Prostate gland (tissue), 2 donors: Measurements from ENCODE around the gene RBM33. TPM values are rescaled to one million over a fixed set of nuclear protein-coding genes. Genes with fewer than 3 reads are reported as not detected.

ENCODE experiments used
- DNase-seq: peaks from one replicate; pipeline ENCODE4 v3.0.0-alpha.2; 2019; ENCODE audit warnings: low spot score
- H3K27ac ChIP-seq, 2 donors: fragments of 200-600 bp; sonication (generic); 2 replicates each; pipeline ENCODE4 v1.5.1; 2017 to 2019
- H3K27me3 ChIP-seq: fragments of 200-600 bp; sonication (generic); replicated peaks from 2 replicates; pipeline ENCODE4 v1.5.1; 2019; ENCODE audit not compliant: insufficient read depth
- H3K36me3 ChIP-seq, 2 donors: fragments of 200-600 bp; sonication (generic); 1 replicate in 1 of 2; 2 replicates in 1 of 2; pipeline versions ENCODE4 v1.5.1 to v1.8.1; 2017 to 2019
- H3K4me1 ChIP-seq: fragments of 200-600 bp; sonication (generic); replicated peaks from 2 replicates; pipeline ENCODE4 v1.5.1; 2019
- H3K4me3 ChIP-seq, 2 donors: fragments of 200-600 bp; sonication (generic); 2 replicates each; pipeline ENCODE4 v1.5.1; 2017 to 2019
- H3K9me3 ChIP-seq: fragments of 200-600 bp; sonication (generic); 2 replicates; pipeline ENCODE4 v1.5.1; 2017
- POLR2A ChIP-seq: fragments of 450-650 bp; IDR thresholded peaks from one replicate; pipeline ENCODE4 v1.6.1; 2016; ENCODE audit warnings: antibody characterized with exemption, mild to moderate bottlenecking
- POLR2AphosphoS5 ChIP-seq: sonication (generic); formaldehyde crosslinking; IDR thresholded peaks from one replicate; pipeline ENCODE4 v1.6.1; 2017; ENCODE audit warnings: antibody characterized with exemption
- WGBS: methylation state at CpG from one replicate; pipeline ENCODE4 v1.1.5; 2018; 5-methylcytosine and 5-hydroxymethylcytosine counted together
- intact Hi-C: fragments of 100-400 bp; cut with DNase I; formaldehyde crosslinking; loops from one replicate; pipeline ENCODE4 v1.14.2; 2022
- total RNA-seq, 2 donors: library from RNA; depleted of rRNA; stranded (reverse); fragments of >200 nt; gene quantifications; one replicate each; pipeline ENCODE4 v1.1.0, GENCODE V29; 2016
- TF ChIP-seq, protein P1 (sequence below), 4 experiments: fragments of 200-600 bp in 2 of 4; fragments of 450-650 bp in 2 of 4; sonication (generic) in 2 of 4; IDR thresholded peaks; 1 replicate in 3 of 4; 2 replicates in 1 of 4; pipeline ENCODE4 v1.5.1; 2016 to 2019; ENCODE audit warnings: antibody characterized with exemption in 4 of 4, mild to moderate bottlenecking in 2 of 4, moderate library complexity in 2 of 4

The RBM33 gene
- total RNA-seq, 2 donors from 2014 or later: 33.2 to 82.9 TPM

DNA sequence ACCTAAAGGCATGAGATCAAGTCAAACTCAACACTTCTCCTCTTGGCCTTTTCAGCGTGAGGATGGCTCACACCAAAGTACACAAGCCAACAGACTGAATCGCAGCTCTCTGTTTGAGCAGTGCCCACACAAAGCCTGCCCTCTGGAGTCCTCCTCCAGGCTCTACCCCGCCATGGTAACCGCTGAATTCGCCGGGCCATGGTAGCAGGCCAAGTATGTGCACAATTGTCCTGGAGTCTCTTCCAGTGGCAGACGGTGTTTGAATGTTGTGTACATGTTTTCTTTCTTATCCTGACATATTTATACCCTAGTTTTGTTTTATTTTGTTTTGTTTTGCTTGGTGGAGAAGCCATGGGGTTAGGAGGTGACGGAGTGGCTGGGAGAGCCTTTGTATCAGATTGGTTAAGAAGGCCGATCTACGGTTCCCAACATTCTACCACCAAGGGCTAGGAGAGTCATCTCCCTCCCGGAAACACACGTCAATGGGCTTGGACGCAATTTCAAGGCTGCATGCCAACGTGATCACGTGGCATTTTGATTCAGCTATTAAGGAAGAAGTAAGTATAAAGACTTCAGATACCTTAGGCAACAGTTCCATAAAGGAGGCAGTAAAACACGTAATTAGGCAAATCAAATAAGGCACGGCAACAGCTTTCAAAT is 179.9 kb downstream of the RBM33 start:
- Histone ChIP-seq H3K36me3 (no peaks in the 10 kb centered on the region), H3K4me1 (no peaks in the 10 kb centered on the region), H3K9me3 (no peaks in the 10 kb centered on the region), H3K27ac (no peak overlapping the region), H3K4me3 (no peak overlapping the region), H3K27me3 (no peaks in the 10 kb centered on the region)
- intact Hi-C loops: no loop called here
- 59% methylated on average over 17 of the region's 17 CpGs for WGBS
- DNase-seq: peak; percentile 60
- TF ChIP-seq POLR2AphosphoS5 (peak; percentile 64), POLR2A (peak; percentile 26)
- TF ChIP-seq, protein P1, sequence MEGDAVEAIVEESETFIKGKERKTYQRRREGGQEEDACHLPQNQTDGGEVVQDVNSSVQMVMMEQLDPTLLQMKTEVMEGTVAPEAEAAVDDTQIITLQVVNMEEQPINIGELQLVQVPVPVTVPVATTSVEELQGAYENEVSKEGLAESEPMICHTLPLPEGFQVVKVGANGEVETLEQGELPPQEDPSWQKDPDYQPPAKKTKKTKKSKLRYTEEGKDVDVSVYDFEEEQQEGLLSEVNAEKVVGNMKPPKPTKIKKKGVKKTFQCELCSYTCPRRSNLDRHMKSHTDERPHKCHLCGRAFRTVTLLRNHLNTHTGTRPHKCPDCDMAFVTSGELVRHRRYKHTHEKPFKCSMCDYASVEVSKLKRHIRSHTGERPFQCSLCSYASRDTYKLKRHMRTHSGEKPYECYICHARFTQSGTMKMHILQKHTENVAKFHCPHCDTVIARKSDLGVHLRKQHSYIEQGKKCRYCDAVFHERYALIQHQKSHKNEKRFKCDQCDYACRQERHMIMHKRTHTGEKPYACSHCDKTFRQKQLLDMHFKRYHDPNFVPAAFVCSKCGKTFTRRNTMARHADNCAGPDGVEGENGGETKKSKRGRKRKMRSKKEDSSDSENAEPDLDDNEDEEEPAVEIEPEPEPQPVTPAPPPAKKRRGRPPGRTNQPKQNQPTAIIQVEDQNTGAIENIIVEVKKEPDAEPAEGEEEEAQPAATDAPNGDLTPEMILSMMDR (IDR thresholded peaks at IDR 0.05): no peak

DNA sequence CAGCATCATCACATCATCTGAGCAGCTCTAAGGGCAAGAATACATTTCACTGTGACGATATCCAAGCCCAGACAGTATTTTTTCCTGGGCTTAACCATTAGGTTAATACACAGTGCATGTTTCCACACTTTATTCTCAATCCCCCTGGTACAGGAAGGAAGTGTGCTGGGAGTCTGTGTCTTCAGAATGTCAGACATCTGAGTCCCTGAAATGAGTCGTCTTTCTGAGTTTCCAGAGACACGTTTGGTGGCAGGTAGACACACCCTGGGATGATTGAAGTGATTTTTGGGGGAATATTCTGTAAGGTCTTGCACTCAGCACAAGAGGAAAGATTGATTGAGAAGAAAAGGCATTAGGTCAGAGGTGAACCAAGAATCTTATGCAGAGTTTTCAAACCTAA is 180.9 kb downstream of the RBM33 start:
- TF ChIP-seq POLR2A (no peak), POLR2AphosphoS5 (no peak)
- TF ChIP-seq, protein P1 (IDR thresholded peaks at IDR 0.05): no peak
- no peaks in the 10 kb centered on the region for H3K27me3 ChIP-seq
- no peak overlapping the region for H3K27ac ChIP-seq
- no peaks in the 10 kb centered on the region for H3K9me3 ChIP-seq
- intact Hi-C loops: no loop called here
- no peaks in the 10 kb centered on the region for H3K4me1 ChIP-seq
- 78% methylated on average over 3 of the region's 3 CpGs for WGBS
- no peaks in the 10 kb centered on the region for H3K36me3 ChIP-seq
- no peak overlapping the region for H3K4me3 ChIP-seq
- DNase-seq: no peak

DNA sequence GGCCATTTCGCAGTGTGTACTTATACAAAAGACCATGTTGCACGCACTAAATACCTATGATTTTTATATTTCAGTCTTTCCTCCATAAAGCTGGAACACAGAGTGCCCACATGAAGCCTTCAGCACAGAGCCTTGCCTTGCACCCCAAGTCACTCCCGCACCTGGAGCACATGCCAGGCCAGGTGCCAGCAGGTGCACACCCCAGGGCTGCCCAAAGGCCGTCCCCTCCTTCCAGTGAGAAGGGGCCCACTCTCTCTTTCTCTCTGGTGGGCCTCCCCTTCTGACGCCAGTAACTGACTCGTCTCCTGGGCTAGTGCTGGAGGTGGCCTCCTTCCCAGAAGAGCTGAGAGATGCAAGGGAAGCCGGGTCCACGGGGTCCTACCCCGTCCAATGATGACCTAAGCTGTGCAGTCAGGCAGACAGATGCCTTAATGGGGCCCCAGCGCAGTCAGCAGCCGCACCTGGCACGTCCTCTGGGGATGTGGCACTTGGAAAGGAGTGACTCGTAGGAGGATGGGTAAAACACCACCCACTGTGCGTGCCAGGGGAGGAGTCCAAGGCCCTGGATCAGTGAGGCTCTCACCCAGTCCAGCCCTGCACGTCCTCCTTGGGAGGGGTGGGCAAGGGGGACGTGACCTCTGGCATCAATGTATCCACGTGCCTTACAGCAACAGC is 185.5 kb downstream of the RBM33 start:
- TF ChIP-seq POLR2AphosphoS5 (no peak), POLR2A (no peak)
- TF ChIP-seq, protein P1 (IDR thresholded peaks at IDR 0.05): no peak
- no peaks in the 10 kb centered on the region for H3K9me3 ChIP-seq
- no peak for DNase-seq
- peaks cover 4% of the 10 kb centered on the region for H3K27me3 ChIP-seq
- no peaks in the 10 kb centered on the region for H3K36me3 ChIP-seq
- H3K27ac ChIP-seq: no peak overlapping the region
- no peaks in the 10 kb centered on the region for H3K4me1 ChIP-seq
- WGBS: 82% methylated on average over 17 of the region's 17 CpGs
- no peak overlapping the region for H3K4me3 ChIP-seq
- intact Hi-C loops: no loop called here

Other genes starting within 250 kb of the RBM33 start
- gene EN2, start 186.5 kb upstream of the RBM33 start, total RNA-seq: under 1 TPM in 1 of 2 donors, not detected in 1; 0.45 TPM
- gene CNPY1, start 98.1 kb upstream of the RBM33 start, total RNA-seq: not detected
- gene SHH, start 167.8 kb downstream of the RBM33 start, total RNA-seq: 1 to 10 TPM in 1 of 2 donors, under 1 TPM in 1; 0.32 to 1.2 TPM